Measurements from ENCODE around the gene ARHGAP35.

GRCh38 chr19:46875657-46876056, 14.9 kb downstream of the ARHGAP35 start:
- TF ChIP-seq POLR2AphosphoS5 (IDR thresholded peaks at IDR 0.05) (no peak), CTCF (IDR thresholded peaks at IDR 0.05) (no peak)

Data from esophagus muscularis mucosa (tissue), 3 donors.